KMS-11 (cell line): Measurements from ENCODE around the gene NPB.

Source experiments
- H2AFZ ChIP-seq: fragments of 200-600 bp; sonication (generic); 2 replicates; pipeline ENCODE4 v1.6.1; 2016; ENCODE audit warnings: antibody characterized with exemption, mixed run types, low read depth
- H3K27ac ChIP-seq: fragments of 200-600 bp; sonication (generic); 2 replicates; pipeline ENCODE4 v1.6.1; 2016; ENCODE audit warnings: mild to moderate bottlenecking, mixed run types
- H3K27me3 ChIP-seq: fragments of 200-600 bp; sonication (generic); 2 replicates; pipeline ENCODE4 v1.6.1; 2017; ENCODE audit warnings: mild to moderate bottlenecking, low read depth, mixed run types, moderate library complexity; ENCODE audit not compliant: insufficient read depth
- H3K36me3 ChIP-seq: fragments of 200-600 bp; sonication (generic); 2 replicates; pipeline ENCODE4 v1.6.1; 2017; ENCODE audit warnings: mild to moderate bottlenecking, mixed run types; ENCODE audit not compliant: insufficient read depth
- H3K4me1 ChIP-seq: fragments of 200-600 bp; sonication (generic); 2 replicates; pipeline ENCODE4 v1.6.1; 2016; ENCODE audit warnings: mild to moderate bottlenecking, low read depth, mixed run types; ENCODE audit not compliant: poor library complexity, severe bottlenecking
- H3K4me2 ChIP-seq: fragments of 200-600 bp; sonication (generic); 2 replicates; pipeline ENCODE4 v1.7.0; 2016; ENCODE audit warnings: mild to moderate bottlenecking, mixed run types
- H3K4me3 ChIP-seq: fragments of 200-600 bp; sonication (generic); IDR thresholded peaks from 2 replicates; pipeline ENCODE4 v1.6.1; 2017; ENCODE audit warnings: low read depth, low read length, mixed read lengths; ENCODE audit not compliant: insufficient read depth
- H3K79me2 ChIP-seq: fragments of 200-600 bp; sonication (generic); 2 replicates; pipeline ENCODE4 v1.6.1; 2016; ENCODE audit warnings: low read depth, mixed run types; ENCODE audit not compliant: insufficient read depth
- H3K9ac ChIP-seq: fragments of 200-600 bp; sonication (generic); 2 replicates; pipeline ENCODE4 v1.6.1; 2016; ENCODE audit warnings: mild to moderate bottlenecking, mixed run types
- H4K20me1 ChIP-seq: fragments of 200-600 bp; sonication (generic); 2 replicates; pipeline ENCODE4 v1.6.1; 2016; ENCODE audit warnings: mild to moderate bottlenecking, mixed run types; ENCODE audit not compliant: insufficient read depth
- TF ChIP-seq, protein P1 (sequence below): fragments of 200-600 bp; sonication (generic); conservative IDR thresholded peaks from 2 replicates; pipeline ENCODE4 v1.6.1; 2017; ENCODE audit warnings: low read depth, mild to moderate bottlenecking, antibody characterized with exemption, low read length, moderate library complexity, mixed read lengths

NPB gene

GRCh38 chr17:81950501-81950900, 48.5 kb downstream of the NPB start:
- H3K27me3 ChIP-seq: peaks cover 28% of the 10 kb centered on the region
- H3K4me2 ChIP-seq: no peak overlapping the region
- TF ChIP-seq, protein P1, sequence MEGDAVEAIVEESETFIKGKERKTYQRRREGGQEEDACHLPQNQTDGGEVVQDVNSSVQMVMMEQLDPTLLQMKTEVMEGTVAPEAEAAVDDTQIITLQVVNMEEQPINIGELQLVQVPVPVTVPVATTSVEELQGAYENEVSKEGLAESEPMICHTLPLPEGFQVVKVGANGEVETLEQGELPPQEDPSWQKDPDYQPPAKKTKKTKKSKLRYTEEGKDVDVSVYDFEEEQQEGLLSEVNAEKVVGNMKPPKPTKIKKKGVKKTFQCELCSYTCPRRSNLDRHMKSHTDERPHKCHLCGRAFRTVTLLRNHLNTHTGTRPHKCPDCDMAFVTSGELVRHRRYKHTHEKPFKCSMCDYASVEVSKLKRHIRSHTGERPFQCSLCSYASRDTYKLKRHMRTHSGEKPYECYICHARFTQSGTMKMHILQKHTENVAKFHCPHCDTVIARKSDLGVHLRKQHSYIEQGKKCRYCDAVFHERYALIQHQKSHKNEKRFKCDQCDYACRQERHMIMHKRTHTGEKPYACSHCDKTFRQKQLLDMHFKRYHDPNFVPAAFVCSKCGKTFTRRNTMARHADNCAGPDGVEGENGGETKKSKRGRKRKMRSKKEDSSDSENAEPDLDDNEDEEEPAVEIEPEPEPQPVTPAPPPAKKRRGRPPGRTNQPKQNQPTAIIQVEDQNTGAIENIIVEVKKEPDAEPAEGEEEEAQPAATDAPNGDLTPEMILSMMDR: no peak
- no peak overlapping the region for H3K9ac ChIP-seq
- H2AFZ ChIP-seq: no peak overlapping the region
- H3K4me3 ChIP-seq: no peak overlapping the region
- H3K36me3 ChIP-seq: no peaks in the 10 kb centered on the region
- no peaks in the 10 kb centered on the region for H3K4me1 ChIP-seq
- H3K27ac ChIP-seq: no peak overlapping the region
- no peaks in the 10 kb centered on the region for H4K20me1 ChIP-seq
- no peaks in the 10 kb centered on the region for H3K79me2 ChIP-seq

- Histone ChIP-seq H3K4me1 (no peaks in the 10 kb centered on the region), H3K9ac (no peak overlapping the region), H3K4me2 (no peak overlapping the region), H4K20me1 (no peaks in the 10 kb centered on the region), H3K27me3 (peaks cover 29% of the 10 kb centered on the region), H3K36me3 (no peaks in the 10 kb centered on the region), H3K79me2 (no peaks in the 10 kb centered on the region), H2AFZ (no peak overlapping the region), H3K27ac (no peak overlapping the region), H3K4me3 (no peak overlapping the region)
- TF ChIP-seq, protein P1: no peak
Observed at GRCh38 chr17:81951785-81952684, 50.0 kb downstream of the NPB start.
